ENCODE data around the gene UGT1A9. TPM values are rescaled to one million over a fixed set of nuclear protein-coding genes. Genes with fewer than 3 reads are reported as not detected.

Gene UGT1A9
- polyA plus RNA-seq, 1 donor from 2014 or later, result not detected

- Histone ChIP-seq H3K27me3 (ENCODE audit: insufficient read depth, low read depth, low read length) (no peaks in the 10 kb centered on the region), H3K4me2 (ENCODE audit: low read length) (no peak overlapping the region), H3K9me3 (ENCODE audit: low read length) (no peaks in the 10 kb centered on the region), H3F3A (ENCODE audit: insufficient read depth, low read length, poor library complexity, severe bottlenecking) (no peaks in the 10 kb centered on the region), H3K79me2 (replicated peaks; ENCODE audit: insufficient read depth, low read length) (no peaks in the 10 kb centered on the region), H3K27ac (ENCODE audit: low read length) (no peak overlapping the region), H3K9me2 (ENCODE audit: insufficient read depth, low read length) (no peaks in the 10 kb centered on the region), H4K20me1 (ENCODE audit: insufficient read depth) (no peaks in the 10 kb centered on the region), H2AFZ (ENCODE audit: low read depth, low read length) (no peak overlapping the region), H3K9ac (ENCODE audit: low read length) (no peak overlapping the region), H3K4me3 (ENCODE audit: low read length) (no peak overlapping the region), H3K36me3 (ENCODE audit: insufficient read depth, low read length) (no peaks in the 10 kb centered on the region)
- TF ChIP-seq EP300 (conservative IDR thresholded peaks at IDR 0.05; ENCODE audit: poor library complexity, severe bottlenecking) (no peak), RAD21 (conservative IDR thresholded peaks at IDR 0.05) (no peak), EZH2 (IDR thresholded peaks at IDR 0.05; ENCODE audit: borderline replicate concordance, insufficient read depth, low read length, poor library complexity, severe bottlenecking) (no peak), POLR2AphosphoS5 (IDR thresholded peaks at IDR 0.05) (no peak), MXI1 (conservative IDR thresholded peaks at IDR 0.05; ENCODE audit: poor library complexity, severe bottlenecking) (no peak), SMC3 (conservative IDR thresholded peaks at IDR 0.05; ENCODE audit: poor library complexity) (no peak), TAF1 (IDR thresholded peaks at IDR 0.05; ENCODE audit: low read depth) (no peak), CTCF (IDR thresholded peaks at IDR 0.05; ENCODE audit: poor library complexity, severe bottlenecking) (no peak)
- TF ChIP-seq, protein P1, sequence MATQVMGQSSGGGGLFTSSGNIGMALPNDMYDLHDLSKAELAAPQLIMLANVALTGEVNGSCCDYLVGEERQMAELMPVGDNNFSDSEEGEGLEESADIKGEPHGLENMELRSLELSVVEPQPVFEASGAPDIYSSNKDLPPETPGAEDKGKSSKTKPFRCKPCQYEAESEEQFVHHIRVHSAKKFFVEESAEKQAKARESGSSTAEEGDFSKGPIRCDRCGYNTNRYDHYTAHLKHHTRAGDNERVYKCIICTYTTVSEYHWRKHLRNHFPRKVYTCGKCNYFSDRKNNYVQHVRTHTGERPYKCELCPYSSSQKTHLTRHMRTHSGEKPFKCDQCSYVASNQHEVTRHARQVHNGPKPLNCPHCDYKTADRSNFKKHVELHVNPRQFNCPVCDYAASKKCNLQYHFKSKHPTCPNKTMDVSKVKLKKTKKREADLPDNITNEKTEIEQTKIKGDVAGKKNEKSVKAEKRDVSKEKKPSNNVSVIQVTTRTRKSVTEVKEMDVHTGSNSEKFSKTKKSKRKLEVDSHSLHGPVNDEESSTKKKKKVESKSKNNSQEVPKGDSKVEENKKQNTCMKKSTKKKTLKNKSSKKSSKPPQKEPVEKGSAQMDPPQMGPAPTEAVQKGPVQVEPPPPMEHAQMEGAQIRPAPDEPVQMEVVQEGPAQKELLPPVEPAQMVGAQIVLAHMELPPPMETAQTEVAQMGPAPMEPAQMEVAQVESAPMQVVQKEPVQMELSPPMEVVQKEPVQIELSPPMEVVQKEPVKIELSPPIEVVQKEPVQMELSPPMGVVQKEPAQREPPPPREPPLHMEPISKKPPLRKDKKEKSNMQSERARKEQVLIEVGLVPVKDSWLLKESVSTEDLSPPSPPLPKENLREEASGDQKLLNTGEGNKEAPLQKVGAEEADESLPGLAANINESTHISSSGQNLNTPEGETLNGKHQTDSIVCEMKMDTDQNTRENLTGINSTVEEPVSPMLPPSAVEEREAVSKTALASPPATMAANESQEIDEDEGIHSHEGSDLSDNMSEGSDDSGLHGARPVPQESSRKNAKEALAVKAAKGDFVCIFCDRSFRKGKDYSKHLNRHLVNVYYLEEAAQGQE (IDR thresholded peaks at IDR 0.05; ENCODE audit: borderline replicate concordance), result no peak
These were observed 94.7 kb downstream of the UGT1A9 start for GRCh38 chr2:233766416-233766815.

DNA sequence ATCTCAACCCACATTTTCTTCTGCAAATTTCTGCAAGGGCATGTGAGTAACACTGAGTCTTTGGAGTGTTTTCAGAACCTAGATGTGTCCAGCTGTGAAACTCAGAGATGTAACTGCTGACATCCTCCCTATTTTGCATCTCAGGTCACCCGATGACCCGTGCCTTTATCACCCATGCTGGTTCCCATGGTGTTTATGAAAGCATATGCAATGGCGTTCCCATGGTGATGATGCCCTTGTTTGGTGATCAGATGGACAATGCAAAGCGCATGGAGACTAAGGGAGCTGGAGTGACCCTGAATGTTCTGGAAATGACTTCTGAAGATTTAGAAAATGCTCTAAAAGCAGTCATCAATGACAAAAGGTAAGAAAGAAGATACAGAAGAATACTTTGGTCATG lies 96.4 kb downstream of the UGT1A9 start:
- H3K9me2 ChIP-seq (ENCODE audit: insufficient read depth, low read length), result no peaks in the 10 kb centered on the region

More for the DNA sequence above, 96.4 kb downstream of the UGT1A9 start:
- no peaks in the 10 kb centered on the region for H3K79me2 ChIP-seq (replicated peaks; ENCODE audit: insufficient read depth, low read length)
- H3K4me3 ChIP-seq (ENCODE audit: low read length), result no peak overlapping the region
- no peak overlapping the region for H3K9ac ChIP-seq (ENCODE audit: low read length)
- TF ChIP-seq EZH2 (IDR thresholded peaks at IDR 0.05; ENCODE audit: borderline replicate concordance, insufficient read depth, low read length, poor library complexity, severe bottlenecking), result no peak
- TF ChIP-seq, protein P1 (IDR thresholded peaks at IDR 0.05; ENCODE audit: borderline replicate concordance), result no peak
- no peak for TF ChIP-seq SMC3 (conservative IDR thresholded peaks at IDR 0.05; ENCODE audit: poor library complexity)
- no peak for TF ChIP-seq MXI1 (conservative IDR thresholded peaks at IDR 0.05; ENCODE audit: poor library complexity, severe bottlenecking)
- no peak for TF ChIP-seq CTCF (IDR thresholded peaks at IDR 0.05; ENCODE audit: poor library complexity, severe bottlenecking)
- TF ChIP-seq RAD21 (conservative IDR thresholded peaks at IDR 0.05), result no peak
- no peak for TF ChIP-seq TAF1 (IDR thresholded peaks at IDR 0.05; ENCODE audit: low read depth)
- TF ChIP-seq POLR2AphosphoS5 (IDR thresholded peaks at IDR 0.05), result no peak
- no peak for TF ChIP-seq EP300 (conservative IDR thresholded peaks at IDR 0.05; ENCODE audit: poor library complexity, severe bottlenecking)
- no peak overlapping the region for H3K4me2 ChIP-seq (ENCODE audit: low read length)
- H3K9me3 ChIP-seq (ENCODE audit: low read length), result no peaks in the 10 kb centered on the region
- H4K20me1 ChIP-seq (ENCODE audit: insufficient read depth), result no peaks in the 10 kb centered on the region
- H2AFZ ChIP-seq (ENCODE audit: low read depth, low read length), result no peak overlapping the region
- no peak overlapping the region for H3K27ac ChIP-seq (ENCODE audit: low read length)
- no peaks in the 10 kb centered on the region for H3K36me3 ChIP-seq (ENCODE audit: insufficient read depth, low read length)
- no peaks in the 10 kb centered on the region for H3K27me3 ChIP-seq (ENCODE audit: insufficient read depth, low read depth, low read length)
- H3F3A ChIP-seq (ENCODE audit: insufficient read depth, low read length, poor library complexity, severe bottlenecking), result no peaks in the 10 kb centered on the region

Data from neural cell (in vitro differentiated cells).